ENCODE results near the gene BNIPL. TPM values are rescaled to one million over a fixed set of nuclear protein-coding genes. Genes with fewer than 3 reads are reported as not detected.

Gene BNIPL
- total RNA-seq, 1 donor from 2014 or later = 0.79 TPM

GRCh38 chr1:151072224-151072623 is 35.8 kb downstream of the BNIPL start:
- Mint-ChIP-seq H3K27me3 (ENCODE audit: low read depth) (peaks cover 3% of the 10 kb centered on the region), H3K27ac (ENCODE audit: unreplicated experiment) (no peak overlapping the region), H3K36me3 (ENCODE audit: low read depth) (peaks cover 12% of the 10 kb centered on the region), H3K4me3 (peak overlapping the region; percentile 93), H3K9me3 (no peaks in the 10 kb centered on the region), H3K4me1 (peaks cover 23% of the 10 kb centered on the region)
- no peak for TF ChIP-seq CTCF (conservative IDR thresholded peaks at IDR 0.05)
- no peak for DNase-seq (ENCODE audit: low read depth, low spot score)

- Mint-ChIP-seq H3K27me3 (ENCODE audit: low read depth) (no peaks in the 10 kb centered on the region), H3K9me3 (no peaks in the 10 kb centered on the region), H3K4me3 (no peak overlapping the region), H3K4me1 (peaks cover 9% of the 10 kb centered on the region), H3K36me3 (ENCODE audit: low read depth) (no peaks in the 10 kb centered on the region), H3K27ac (ENCODE audit: unreplicated experiment) (no peak overlapping the region)
- DNase-seq (ENCODE audit: low read depth, low spot score) = no peak
- no peak for TF ChIP-seq CTCF (conservative IDR thresholded peaks at IDR 0.05)
These were observed 49.7 kb downstream of the BNIPL start for GRCh38 chr1:151085953-151086559.

Other genes with a start within 250 kb of the BNIPL start
- 4.6 and 5.8 TPM in 2 replicates for gene CTSK, start 228.3 kb upstream of the BNIPL start, total RNA-seq
- 28.2 and 29.0 TPM in 2 replicates for gene ARNT, start 160.0 kb upstream of the BNIPL start, total RNA-seq
- gene CTXND2, start 149.4 kb upstream of the BNIPL start, total RNA-seq = not detected in 2 replicates
- 77.9 and 81.6 TPM in 2 replicates for gene SETDB1, start 110.2 kb upstream of the BNIPL start, total RNA-seq
- 149 and 156 TPM in 2 replicates for gene CERS2, start 61.8 kb upstream of the BNIPL start, total RNA-seq
- gene ANXA9, start 54.3 kb upstream of the BNIPL start, total RNA-seq = not detected in 2 replicates
- 19.2 and 19.6 TPM in 2 replicates for gene MINDY1, start 29.7 kb upstream of the BNIPL start, total RNA-seq
- 16.6 and 22.5 TPM in 2 replicates for gene PRUNE1, start 28.1 kb upstream of the BNIPL start, total RNA-seq
- 6.3 and 8.0 TPM in 2 replicates for gene C1orf56, start 11.2 kb downstream of the BNIPL start, total RNA-seq
- 111 and 115 TPM in 2 replicates for gene CDC42SE1, start 23.0 kb downstream of the BNIPL start, total RNA-seq
- gene MLLT11, start 23.8 kb downstream of the BNIPL start, total RNA-seq = 63.9 and 66.1 TPM in 2 replicates
- gene GABPB2, start 34.2 kb downstream of the BNIPL start, total RNA-seq = 6.1 and 7.8 TPM in 2 replicates
- 30.7 and 33.7 TPM in 2 replicates for gene SEMA6C, start 110.0 kb downstream of the BNIPL start, total RNA-seq
- not detected in 2 replicates for gene TNFAIP8L2, start 120.1 kb downstream of the BNIPL start, total RNA-seq
- 11.2 and 11.9 TPM in 2 replicates for gene LYSMD1, start 129.3 kb downstream of the BNIPL start, total RNA-seq
- 48.7 and 57.1 TPM in 2 replicates for gene SCNM1, start 129.6 kb downstream of the BNIPL start, total RNA-seq
- 1.6 and 2.7 TPM in 2 replicates for gene TMOD4, start 139.4 kb downstream of the BNIPL start, total RNA-seq
- gene VPS72, start 153.6 kb downstream of the BNIPL start, total RNA-seq = 134 and 135 TPM in 2 replicates
- 88.7 and 96.2 TPM in 2 replicates for gene PIP5K1A, start 162.0 kb downstream of the BNIPL start, total RNA-seq
- gene PSMD4, start 218.1 kb downstream of the BNIPL start, total RNA-seq = 209 and 214 TPM in 2 replicates
- 34.9 and 39.9 TPM in 2 replicates for gene ZNF687, start 245.7 kb downstream of the BNIPL start, total RNA-seq